ENCODE results near the gene SPRING1.

Gene SPRING1

GRCh38 chr12:116780942-116781341, 43.1 kb upstream of the SPRING1 start:
- Histone ChIP-seq H3K9ac (ENCODE audit: low read length) (no peak overlapping the region), H4K20me1 (ENCODE audit: low read depth, low read length) (no peaks in the 10 kb centered on the region), H2AFZ (ENCODE audit: low read depth, low read length, severe bottlenecking) (no peak overlapping the region), H3K9me3 (ENCODE audit: insufficient read depth, low read length) (no peaks in the 10 kb centered on the region), H3K27me3 (ENCODE audit: low read length) (no peaks in the 10 kb centered on the region), H3F3A (ENCODE audit: insufficient read depth) (no peaks in the 10 kb centered on the region), H3K79me2 (ENCODE audit: insufficient read depth, low read length) (no peaks in the 10 kb centered on the region), H3K4me2 (ENCODE audit: low read depth, low read length, poor library complexity, severe bottlenecking) (no peak overlapping the region), H3K36me3 (ENCODE audit: low read length) (no peaks in the 10 kb centered on the region), H3K27ac (ENCODE audit: low read depth, low read length) (no peak overlapping the region), H3K4me3 (ENCODE audit: insufficient read depth, low read length, poor library complexity, severe bottlenecking) (no peak overlapping the region), H3K9me2 (replicated peaks; ENCODE audit: insufficient read depth, low read length) (no peaks in the 10 kb centered on the region)
- no peak for TF ChIP-seq CTCF (IDR thresholded peaks at IDR 0.05; ENCODE audit: insufficient read depth, low read length, poor library complexity, severe bottlenecking)
- TF ChIP-seq EZH2phosphoT487 (conservative IDR thresholded peaks at IDR 0.05; ENCODE audit: low read length): no peak

- Histone ChIP-seq H3K27ac (ENCODE audit: low read depth, low read length) (no peak overlapping the region), H4K20me1 (ENCODE audit: low read depth, low read length) (no peaks in the 10 kb centered on the region), H3K9me3 (ENCODE audit: insufficient read depth, low read length) (no peaks in the 10 kb centered on the region), H3K9ac (ENCODE audit: low read length) (no peak overlapping the region), H3K27me3 (ENCODE audit: low read length) (no peaks in the 10 kb centered on the region), H3K4me3 (ENCODE audit: insufficient read depth, low read length, poor library complexity, severe bottlenecking) (no peak overlapping the region), H3K36me3 (ENCODE audit: low read length) (no peaks in the 10 kb centered on the region), H2AFZ (ENCODE audit: low read depth, low read length, severe bottlenecking) (no peak overlapping the region), H3K4me2 (ENCODE audit: low read depth, low read length, poor library complexity, severe bottlenecking) (no peak overlapping the region), H3K9me2 (replicated peaks; ENCODE audit: insufficient read depth, low read length) (no peaks in the 10 kb centered on the region), H3F3A (ENCODE audit: insufficient read depth) (no peaks in the 10 kb centered on the region), H3K79me2 (ENCODE audit: insufficient read depth, low read length) (no peaks in the 10 kb centered on the region)
- TF ChIP-seq EZH2phosphoT487 (conservative IDR thresholded peaks at IDR 0.05; ENCODE audit: low read length) (no peak), CTCF (IDR thresholded peaks at IDR 0.05; ENCODE audit: insufficient read depth, low read length, poor library complexity, severe bottlenecking) (no peak)
Measured at GRCh38 chr12:116779597-116779996, 41.7 kb upstream of the SPRING1 start.

- H3K27me3 ChIP-seq (ENCODE audit: low read length): no peaks in the 10 kb centered on the region
- no peaks in the 10 kb centered on the region for H3K79me2 ChIP-seq (ENCODE audit: insufficient read depth, low read length)
- TF ChIP-seq CTCF (IDR thresholded peaks at IDR 0.05; ENCODE audit: insufficient read depth, low read length, poor library complexity, severe bottlenecking): no peak
- TF ChIP-seq EZH2phosphoT487 (conservative IDR thresholded peaks at IDR 0.05; ENCODE audit: low read length): no peak
- H3F3A ChIP-seq (ENCODE audit: insufficient read depth): no peaks in the 10 kb centered on the region
- no peak overlapping the region for H3K4me3 ChIP-seq (ENCODE audit: insufficient read depth, low read length, poor library complexity, severe bottlenecking)
- no peak overlapping the region for H2AFZ ChIP-seq (ENCODE audit: low read depth, low read length, severe bottlenecking)
- H4K20me1 ChIP-seq (ENCODE audit: low read depth, low read length): no peaks in the 10 kb centered on the region
- no peak overlapping the region for H3K27ac ChIP-seq (ENCODE audit: low read depth, low read length)
- no peaks in the 10 kb centered on the region for H3K9me2 ChIP-seq (replicated peaks; ENCODE audit: insufficient read depth, low read length)
- H3K36me3 ChIP-seq (ENCODE audit: low read length): no peaks in the 10 kb centered on the region
- H3K9me3 ChIP-seq (ENCODE audit: insufficient read depth, low read length): no peaks in the 10 kb centered on the region
- no peak overlapping the region for H3K9ac ChIP-seq (ENCODE audit: low read length)
- no peak overlapping the region for H3K4me2 ChIP-seq (ENCODE audit: low read depth, low read length, poor library complexity, severe bottlenecking)
Measured at GRCh38 chr12:116777245-116777644, 39.4 kb upstream of the SPRING1 start.
